Measurements from ENCODE around the gene MRPL2. TPM values are rescaled to one million over a fixed set of nuclear protein-coding genes. Genes with fewer than 3 reads are reported as not detected.

The MRPL2 gene
- total RNA-seq, 1 donor from 2014 or later: 38.6 TPM

GRCh38 chr6:43058531-43058930 lies 703 bp downstream of the MRPL2 start:
- H3K27me3 ChIP-seq (ENCODE audit: control insufficient read depth, insufficient read depth, low read length): no peaks in the 10 kb centered on the region
- no peak for TF ChIP-seq CTCF (IDR thresholded peaks at IDR 0.05; ENCODE audit: insufficient read depth, low read length, poor library complexity, severe bottlenecking)

GRCh38 chr6:43055966-43056365 lies 3.3 kb downstream of the MRPL2 start:
- no peak overlapping the region for H3K4me3 ChIP-seq (ENCODE audit: low read depth, low read length)
- DNase-seq (ENCODE audit: low read depth): no peak
- H3K36me3 ChIP-seq (ENCODE audit: control insufficient read depth, insufficient read depth, low read length): no peaks in the 10 kb centered on the region
- no peaks in the 10 kb centered on the region for H3K27me3 ChIP-seq (ENCODE audit: control insufficient read depth, insufficient read depth, low read length)
- TF ChIP-seq CTCF (IDR thresholded peaks at IDR 0.05; ENCODE audit: insufficient read depth, low read length, poor library complexity, severe bottlenecking): no peak

More at GRCh38 chr6:43058531-43058930, 703 bp downstream of the MRPL2 start:
- Histone ChIP-seq H3K4me3 (ENCODE audit: low read depth, low read length) (peak overlapping the region; percentile 98), H3K36me3 (ENCODE audit: control insufficient read depth, insufficient read depth, low read length) (no peaks in the 10 kb centered on the region)
- no peak for DNase-seq (ENCODE audit: low read depth)

- H3K36me3 ChIP-seq (ENCODE audit: control insufficient read depth, insufficient read depth, low read length): peaks cover 2% of the 10 kb centered on the region
- no peak for TF ChIP-seq CTCF (IDR thresholded peaks at IDR 0.05; ENCODE audit: insufficient read depth, low read length, poor library complexity, severe bottlenecking)
- H3K27me3 ChIP-seq (ENCODE audit: control insufficient read depth, insufficient read depth, low read length): no peaks in the 10 kb centered on the region
- peak overlapping the region; percentile 62 for H3K4me3 ChIP-seq (ENCODE audit: low read depth, low read length)
- DNase-seq (ENCODE audit: low read depth): no peak
These were observed 4.9 kb downstream of the MRPL2 start for GRCh38 chr6:43054206-43054943.

GRCh38 chr6:43053545-43054205 lies 5.6 kb downstream of the MRPL2 start, which contains the start of gene CUL7:
Gene CUL7, minus strand, starts transcription at chr6:43053851. Its CDS starts 1,063 bp downstream, at chr6:43052788.
- H3K4me3 ChIP-seq (ENCODE audit: low read depth, low read length): peak within 1 kb of the TSS; percentile 62
- no peak for TF ChIP-seq CTCF (IDR thresholded peaks at IDR 0.05; ENCODE audit: insufficient read depth, low read length, poor library complexity, severe bottlenecking)
- peaks cover 2% of the 10 kb centered on the region for H3K36me3 ChIP-seq (ENCODE audit: control insufficient read depth, insufficient read depth, low read length)
- H3K27me3 ChIP-seq (ENCODE audit: control insufficient read depth, insufficient read depth, low read length): no peaks in the 10 kb centered on the region
- DNase-seq (ENCODE audit: low read depth): peak; percentile 84

GRCh38 chr6:43052842-43053544 lies 6.2 kb downstream of the MRPL2 start:
- H3K36me3 ChIP-seq (ENCODE audit: control insufficient read depth, insufficient read depth, low read length): peaks cover 4% of the 10 kb centered on the region
- DNase-seq (ENCODE audit: low read depth): no peak
- no peaks in the 10 kb centered on the region for H3K27me3 ChIP-seq (ENCODE audit: control insufficient read depth, insufficient read depth, low read length)
- TF ChIP-seq CTCF (IDR thresholded peaks at IDR 0.05; ENCODE audit: insufficient read depth, low read length, poor library complexity, severe bottlenecking): no peak
- peak overlapping the region; percentile 62 for H3K4me3 ChIP-seq (ENCODE audit: low read depth, low read length)
